ENCODE results near the gene CPED1.
"Not testable (repeated sequence)": the region's sequence is repeated elsewhere in the genome, so short reads cannot be mapped to it uniquely, and the experiment has no call there.

The CPED1 gene

DNA sequence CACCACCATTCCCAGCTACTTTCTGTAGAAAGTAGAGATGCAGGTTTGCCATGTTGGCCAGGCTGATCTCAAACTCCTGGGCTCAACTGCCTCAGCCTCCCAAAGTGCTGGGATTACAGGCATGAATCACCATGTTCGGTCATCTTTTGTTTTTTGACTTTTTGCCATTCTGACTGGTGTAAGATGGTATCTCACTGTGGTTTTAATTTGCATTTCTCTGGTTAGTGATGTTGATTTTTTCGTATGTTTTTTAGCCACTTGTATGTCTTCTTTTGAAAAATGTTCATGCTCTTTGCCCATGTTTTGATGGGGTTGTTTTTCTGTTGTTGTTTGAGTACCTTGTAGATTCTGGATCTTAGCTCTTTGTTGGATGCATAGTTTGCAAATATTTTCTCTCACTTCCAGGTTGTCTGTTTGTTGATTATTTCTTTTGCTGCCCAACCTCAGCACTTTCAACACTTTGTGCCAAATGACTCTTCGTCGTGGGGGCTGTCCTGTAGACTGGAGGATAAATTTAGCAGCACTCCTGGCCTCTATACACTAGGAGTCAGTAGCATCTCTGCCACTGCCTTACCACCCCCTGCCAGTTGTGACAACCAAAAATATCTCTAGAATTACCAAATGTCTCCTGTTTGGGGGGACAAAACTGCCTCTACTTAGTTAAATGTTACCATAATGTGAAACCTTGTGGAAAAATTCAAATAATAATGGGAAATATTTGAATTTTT lies 6.5 kb upstream of the CPED1 start:
- DNase-seq (ENCODE audit: low spot score), result no peak

DNA sequence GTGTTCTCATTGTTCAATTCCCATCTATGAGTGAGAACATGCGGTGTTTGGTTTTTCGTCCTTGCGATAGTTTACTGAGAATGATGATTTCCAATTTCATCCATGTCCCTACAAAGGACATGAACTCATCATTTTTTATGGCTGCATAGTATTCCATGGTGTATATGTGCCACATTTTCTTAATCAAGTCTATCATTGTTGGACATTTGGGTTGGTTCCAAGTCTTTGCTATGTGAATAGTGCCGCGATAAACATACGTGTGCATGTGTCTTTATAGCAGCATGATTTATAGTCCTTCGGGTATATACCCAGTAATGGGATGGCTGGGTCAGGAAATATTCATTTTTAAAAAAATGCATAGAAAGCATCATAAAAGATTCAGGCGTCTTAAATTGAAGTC lies 4.9 kb upstream of the CPED1 start:
- not testable (repeated sequence) for DNase-seq (ENCODE audit: low spot score)

DNA sequence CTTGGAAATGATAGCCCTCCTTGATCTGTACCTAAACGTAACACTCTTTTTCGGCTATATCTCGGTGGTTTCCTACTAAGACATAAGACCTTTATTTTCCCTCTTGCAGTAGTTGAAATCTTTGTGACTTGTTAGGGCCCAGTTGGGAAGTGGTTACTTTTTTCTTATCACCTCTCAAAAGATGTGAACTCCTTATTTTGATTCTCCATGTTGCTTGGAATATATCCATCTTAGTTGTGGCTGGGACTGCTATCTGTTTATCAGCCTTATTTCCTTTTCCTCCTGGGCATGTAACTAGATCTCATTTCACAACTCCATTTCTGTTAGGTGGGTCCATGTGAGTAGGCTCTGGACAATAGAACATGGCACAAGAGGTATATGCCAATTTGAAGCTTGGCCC lies 4.1 kb upstream of the CPED1 start:
- no peak for DNase-seq (ENCODE audit: low spot score)

DNA sequence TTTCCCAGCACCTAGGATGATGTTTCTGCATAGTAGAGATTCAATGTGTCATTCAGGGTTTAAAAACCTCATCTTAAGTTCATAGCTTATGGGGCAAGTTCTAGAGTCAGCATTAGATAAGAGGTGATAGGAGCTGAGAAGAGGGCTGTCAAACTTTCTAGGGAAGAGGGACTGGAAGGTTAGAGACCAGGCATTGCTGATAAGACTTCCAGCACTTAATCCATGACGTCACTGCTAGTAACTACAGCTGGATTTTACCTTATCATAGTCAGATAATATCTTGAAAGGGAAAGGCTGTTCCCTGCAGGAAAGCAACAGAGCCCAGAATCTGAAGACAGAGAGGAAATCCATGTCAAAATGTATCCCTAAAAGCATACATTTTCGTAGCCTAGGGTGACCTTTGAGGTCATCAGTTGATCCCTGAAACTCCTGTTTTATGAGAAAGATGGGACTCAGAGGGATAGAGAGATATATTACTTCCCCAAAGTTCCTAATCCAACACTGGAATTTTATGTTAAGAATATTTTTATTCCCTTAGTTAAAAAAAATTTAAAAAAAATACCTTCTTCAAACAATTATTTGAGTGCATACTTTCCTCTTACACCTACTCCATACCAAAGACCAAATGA lies 3.3 kb upstream of the CPED1 start:
- DNase-seq (ENCODE audit: low spot score), result no peak

DNA sequence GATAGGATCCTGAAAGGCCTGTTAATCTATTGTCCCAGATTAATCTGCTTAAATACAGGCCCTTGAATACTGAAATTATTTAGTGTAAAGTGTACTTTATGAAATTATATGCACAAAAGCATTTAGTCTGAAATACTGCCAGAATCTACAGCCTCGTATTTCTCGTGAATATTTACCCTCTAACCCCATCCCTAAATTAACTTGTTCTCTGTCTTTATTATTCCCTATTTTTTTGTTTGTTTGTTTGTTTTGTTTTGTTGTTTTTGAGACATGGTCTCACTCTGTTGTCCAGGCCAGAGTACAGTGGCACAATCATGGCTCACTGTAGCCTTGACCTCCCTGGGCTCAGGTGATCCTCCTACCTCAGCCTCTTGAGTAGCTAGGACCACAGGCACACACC lies 2.7 kb upstream of the CPED1 start:
- no peak for DNase-seq (ENCODE audit: low spot score)

DNA sequence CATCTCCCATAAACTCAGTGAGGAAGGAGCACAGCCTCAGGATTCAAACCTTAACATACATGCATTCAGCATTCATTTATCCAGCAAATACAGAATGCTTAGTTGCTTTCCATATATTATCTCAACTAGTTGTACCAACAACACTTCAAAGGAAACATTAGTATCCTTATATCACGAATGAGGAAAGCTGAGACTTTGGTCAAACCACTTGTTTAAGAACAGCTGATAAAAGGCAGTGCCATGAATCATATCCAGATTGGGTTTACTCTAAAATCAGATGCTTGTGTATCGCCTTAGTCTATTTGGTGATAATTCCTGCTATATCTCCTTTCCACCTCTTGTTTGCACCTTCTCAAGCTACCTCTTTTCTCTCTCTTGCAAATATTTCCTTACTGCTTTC lies 1.9 kb upstream of the CPED1 start:
- no peak for DNase-seq (ENCODE audit: low spot score)

DNA sequence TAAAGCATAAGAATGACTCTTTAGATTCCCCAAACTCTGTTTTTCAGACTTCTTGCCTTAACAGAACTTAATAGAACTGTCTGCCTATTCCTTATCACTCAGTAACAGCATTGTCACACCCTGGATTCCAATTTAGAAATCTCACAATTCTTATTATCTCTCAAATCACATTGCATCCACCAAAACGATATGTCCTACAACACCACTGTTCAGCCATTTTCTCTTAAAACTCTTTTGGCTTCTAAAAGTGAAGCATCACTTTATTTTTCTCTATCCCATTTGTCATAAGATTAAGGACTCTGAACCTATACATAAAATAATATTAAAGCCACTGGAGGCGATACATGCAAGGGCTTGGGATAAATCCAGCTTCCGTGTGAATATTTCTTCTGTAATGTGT lies 1.2 kb upstream of the CPED1 start:
- no peak for DNase-seq (ENCODE audit: low spot score)

DNA sequence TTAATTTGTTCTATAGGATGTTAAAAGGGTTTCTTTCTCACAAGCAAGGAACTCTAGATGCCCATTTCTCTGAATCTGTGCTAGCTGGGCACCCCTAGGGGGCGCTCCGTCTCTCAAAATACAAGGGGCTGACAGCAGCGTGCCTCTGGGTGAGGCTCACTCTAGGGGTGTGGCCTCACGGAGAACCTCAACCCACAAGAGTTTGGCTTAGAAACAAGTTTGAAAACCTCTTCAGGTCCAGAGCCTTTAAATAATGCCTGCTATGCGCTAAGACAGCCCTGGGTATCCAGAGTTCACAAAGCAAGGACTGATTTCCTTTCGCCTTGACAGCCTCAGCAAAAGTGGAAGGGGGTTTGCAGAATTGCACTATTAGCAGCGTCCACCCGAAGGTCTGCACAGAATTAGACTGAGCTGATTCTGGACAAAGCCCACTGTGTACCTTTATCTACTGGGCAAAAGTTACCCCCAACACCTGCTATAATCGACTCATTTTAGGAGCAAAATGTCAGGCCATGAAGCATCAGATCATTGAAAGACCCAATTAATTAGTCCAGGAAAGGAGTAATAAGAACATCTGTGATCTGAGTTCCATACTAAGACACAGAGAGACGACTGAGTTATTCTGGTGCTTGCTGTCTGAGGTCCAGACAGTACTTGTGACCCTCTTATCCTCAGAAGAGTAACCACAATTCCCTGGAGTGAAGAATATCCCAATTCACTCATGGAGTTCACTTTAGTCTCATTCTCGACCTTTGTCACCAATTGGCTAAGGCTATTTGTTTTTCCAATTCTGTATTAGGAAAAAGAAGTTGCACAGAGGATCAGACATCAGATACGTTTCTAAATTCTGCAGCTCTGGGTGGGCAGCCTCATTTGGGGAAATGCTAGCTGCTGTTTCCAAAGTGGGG lies 574 bp upstream of the CPED1 start:
- peak; percentile 94 for DNase-seq (ENCODE audit: low spot score)

DNA sequence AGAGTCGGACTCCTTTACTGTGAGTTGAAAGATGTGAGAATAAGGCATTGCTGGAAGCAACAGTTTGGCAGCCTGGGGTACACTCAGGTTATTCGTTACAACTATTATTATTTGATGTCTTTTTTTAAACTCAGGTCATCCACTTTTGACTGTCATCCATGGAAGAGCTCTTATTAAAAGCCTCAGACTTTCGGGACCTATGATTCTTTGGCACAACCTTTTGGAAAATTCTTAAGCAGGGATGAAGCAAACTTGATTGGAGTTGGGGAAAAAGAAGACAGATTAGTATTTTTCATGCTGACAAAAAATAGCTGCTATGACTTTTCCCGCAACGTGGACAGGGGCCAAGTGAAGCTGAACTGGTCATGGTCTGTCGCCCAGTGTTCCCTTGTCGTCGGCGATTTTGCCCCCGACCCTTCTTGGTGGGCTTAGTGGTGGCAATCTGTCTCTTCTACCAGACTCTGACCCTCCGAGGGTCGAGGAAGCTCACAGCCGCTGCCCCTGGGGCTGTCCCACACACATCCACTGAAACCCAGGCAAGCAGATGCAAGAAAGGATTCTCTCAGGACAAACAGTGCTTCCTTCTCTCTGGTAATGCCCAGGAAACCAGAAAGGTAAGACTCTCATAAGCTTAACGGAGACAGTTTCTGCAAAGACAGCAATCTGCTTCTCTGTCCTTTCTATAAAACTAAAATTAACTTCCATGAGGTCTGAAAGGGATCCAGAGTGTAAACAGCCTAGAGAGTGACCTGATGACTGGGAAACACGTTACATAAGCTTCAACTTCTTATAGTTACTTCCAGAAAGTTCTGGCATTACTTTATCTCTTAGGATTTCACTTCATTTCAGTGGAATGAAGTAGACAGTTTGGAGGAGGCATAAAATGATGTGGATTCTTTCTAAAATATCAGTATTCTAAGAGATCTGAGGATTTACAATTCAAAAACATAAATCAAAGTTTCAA lies 1.0 kb downstream of the CPED1 start:
- peak; percentile 51 for DNase-seq (ENCODE audit: low spot score)

GRCh38 chr7:120990468-120991118 lies 2.1 kb downstream of the CPED1 start:
- peak; percentile 40 for DNase-seq (ENCODE audit: low spot score)

- DNase-seq (ENCODE audit: low spot score), result no peak
Observed at GRCh38 chr7:120991161-120991560, 2.6 kb downstream of the CPED1 start.

GRCh38 chr7:120991581-120991980 lies 3.1 kb downstream of the CPED1 start:
- DNase-seq (ENCODE audit: low spot score), result no peak

- DNase-seq (ENCODE audit: low spot score), result no peak
Observed at GRCh38 chr7:120992272-120992964, 3.9 kb downstream of the CPED1 start.

GRCh38 chr7:120992965-120993494 lies 4.5 kb downstream of the CPED1 start:
- no peak for DNase-seq (ENCODE audit: low spot score)

DNA sequence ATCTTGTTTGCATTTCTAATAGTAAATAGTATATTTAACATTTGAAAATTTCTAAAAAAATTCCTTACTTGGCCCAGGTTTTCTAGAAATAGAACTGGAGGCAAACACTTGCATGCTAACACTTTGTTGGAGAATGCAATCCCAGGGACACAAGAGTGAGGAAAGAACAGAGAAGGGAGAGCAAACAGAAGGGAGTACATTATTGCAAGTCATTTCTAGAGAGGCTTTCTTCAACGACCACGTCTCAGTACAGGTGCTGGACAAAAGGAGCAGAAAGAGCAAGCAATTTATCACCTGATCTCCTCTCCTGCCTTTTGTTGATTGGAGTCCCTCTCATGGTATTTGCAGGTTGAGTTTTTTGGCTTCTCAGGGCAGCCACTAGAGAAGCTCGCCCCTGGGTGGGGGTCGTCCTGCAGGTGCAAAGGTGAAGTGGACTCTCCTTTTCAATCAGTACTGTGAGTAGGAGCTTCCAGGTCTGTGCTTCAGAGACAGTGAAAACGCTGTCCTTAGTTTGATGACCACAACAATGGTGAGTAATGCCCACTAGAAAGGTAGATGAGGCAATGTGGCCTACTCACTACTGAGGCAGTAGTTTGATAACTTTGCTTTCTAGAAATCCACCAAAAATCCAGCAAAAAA lies 5.2 kb downstream of the CPED1 start:
- no peak for DNase-seq (ENCODE audit: low spot score)

DNA sequence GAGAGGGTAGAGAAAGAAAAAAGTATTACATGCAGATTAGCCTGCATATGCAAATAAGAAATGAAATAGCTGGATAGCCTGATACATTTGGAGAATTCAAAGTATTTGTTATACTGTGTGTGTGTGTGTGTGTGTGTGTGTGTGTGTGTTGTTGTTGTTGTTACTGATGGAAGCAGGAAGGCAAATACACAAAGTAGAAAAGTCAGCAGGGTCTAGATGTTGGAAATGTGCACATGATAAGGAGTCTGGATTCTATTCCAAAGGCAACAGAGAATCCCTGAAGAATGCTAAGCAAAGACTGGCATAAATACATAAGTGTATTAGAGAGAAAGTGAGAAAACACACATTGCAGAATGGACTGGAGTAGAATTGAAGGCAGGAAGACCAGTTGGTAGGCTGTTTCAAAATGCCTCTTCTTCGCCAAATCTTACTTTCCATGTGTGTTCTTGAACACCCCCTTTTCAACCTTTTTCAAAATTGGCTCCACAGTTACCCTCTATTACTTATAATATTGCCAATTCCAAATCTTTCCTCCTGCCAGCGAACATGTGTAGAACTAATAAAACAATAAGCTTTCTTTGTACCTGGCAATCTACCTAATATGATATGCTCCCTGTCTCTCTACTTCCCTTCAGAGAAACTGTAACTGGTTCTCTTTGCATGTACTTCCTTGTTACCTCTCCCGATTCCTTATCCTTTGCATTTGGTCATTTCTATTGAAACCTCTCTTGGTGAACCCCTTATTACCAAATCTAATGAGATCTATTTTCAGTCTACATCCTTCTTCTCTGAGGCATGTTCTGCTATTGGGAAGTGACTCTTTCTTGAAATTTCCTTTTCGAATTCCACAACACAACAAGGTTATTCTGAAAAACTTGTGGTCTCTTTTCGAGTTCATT lies 6.2 kb downstream of the CPED1 start:
- DNase-seq (ENCODE audit: low spot score), result peak; percentile 37

DNA sequence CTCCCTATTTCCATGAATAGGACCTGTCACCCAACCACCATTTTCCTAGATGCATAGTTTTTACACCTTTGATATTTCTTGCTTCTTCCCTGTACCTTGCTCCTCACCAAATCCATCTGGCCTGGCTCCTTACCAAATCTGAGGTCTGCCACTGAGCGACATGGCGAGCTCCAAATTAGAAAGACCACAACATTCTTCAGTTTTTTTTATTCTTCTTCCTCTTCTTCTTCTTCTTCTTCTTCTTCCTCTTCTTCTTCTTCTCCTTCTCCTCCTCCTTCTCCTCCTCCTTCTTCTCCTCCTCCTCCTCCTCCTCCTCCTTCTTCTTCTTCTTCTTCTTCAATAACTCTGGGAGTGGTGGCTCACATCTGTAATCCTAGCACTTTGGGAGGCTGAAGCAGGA lies 7.1 kb downstream of the CPED1 start:
- DNase-seq (ENCODE audit: low spot score), result peak; percentile 42

DNA sequence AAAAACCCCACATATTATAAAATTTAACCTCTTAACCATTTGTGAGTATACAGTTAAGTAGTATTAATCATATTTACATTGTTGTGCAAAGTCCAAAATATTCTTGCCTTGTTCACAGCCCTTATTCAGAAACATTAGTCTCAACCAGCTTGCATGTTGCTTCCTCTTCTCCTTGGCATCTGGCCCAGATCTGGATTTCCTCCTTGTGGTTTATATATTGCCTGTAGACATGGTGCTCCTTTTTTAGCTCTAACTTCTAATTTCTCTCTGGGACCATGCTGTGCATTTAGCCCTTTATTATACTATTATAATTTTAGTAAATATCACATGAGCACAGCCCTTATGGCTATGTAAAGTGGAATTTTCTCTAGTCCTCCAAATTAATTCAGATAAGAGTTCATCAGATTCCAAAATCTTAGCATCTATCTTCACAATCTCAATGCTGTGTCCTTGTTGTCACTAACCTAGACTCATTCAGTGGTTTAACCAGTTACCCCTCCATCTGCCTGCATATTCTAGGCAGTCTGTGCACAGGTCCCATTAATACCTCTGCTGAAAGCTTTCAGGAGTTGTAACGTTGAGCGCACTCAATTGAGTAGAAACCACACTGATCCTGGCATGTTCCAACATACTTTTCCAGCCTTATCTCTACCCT lies 7.9 kb downstream of the CPED1 start:
- DNase-seq (ENCODE audit: low spot score), result peak; percentile 88
